ENCODE data around the gene CREB5.

DNA sequence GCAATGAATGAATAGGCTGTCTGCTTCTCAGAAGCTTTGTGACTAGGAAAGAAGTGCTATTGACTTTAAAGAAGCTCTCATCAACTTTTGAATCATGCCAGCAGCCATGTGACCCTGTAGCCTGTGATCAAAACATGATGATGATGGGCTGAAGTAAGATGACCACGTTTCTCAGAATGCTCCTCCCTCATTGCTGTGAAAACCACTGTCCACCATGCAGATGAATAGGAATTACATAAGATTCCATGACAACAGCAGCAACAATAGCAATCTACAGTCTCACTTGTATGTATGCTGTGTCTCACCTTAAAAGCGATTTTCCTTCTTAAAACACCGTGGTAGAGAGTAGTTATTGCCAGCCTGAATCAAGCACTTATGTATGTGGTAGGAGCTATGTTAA is 317.4 kb downstream of the CREB5 start:
- no peak for TF ChIP-seq CTCF (IDR thresholded peaks at IDR 0.05)
- no peak for TF ChIP-seq POLR2A (IDR thresholded peaks at IDR 0.05; ENCODE audit: low read depth)
- no peak for TF ChIP-seq EP300 (IDR thresholded peaks at IDR 0.05)

All from esophagus muscularis mucosa (tissue), 4 donors.